ENCODE measurements around the gene NOC2L.
"Not testable (repeated sequence)": the region's sequence is repeated elsewhere in the genome, so short reads cannot be mapped to it uniquely, and the experiment has no call there.

Gene NOC2L

GRCh38 chr1:993379-993995, 34.4 kb upstream of the NOC2L start:
- no peak for DNase-seq

- DNase-seq, result no peak
These were observed 33.3 kb upstream of the NOC2L start for GRCh38 chr1:992362-992761.

GRCh38 chr1:991895-992294, 32.8 kb upstream of the NOC2L start:
- no peak for DNase-seq

- DNase-seq, result not testable (repeated sequence)
These were observed 32.2 kb upstream of the NOC2L start for GRCh38 chr1:991275-991674.

- not testable (repeated sequence) for DNase-seq
These were observed 29.0 kb upstream of the NOC2L start for GRCh38 chr1:988061-988460.

GRCh38 chr1:985126-985525, 26.1 kb upstream of the NOC2L start:
- no peak for DNase-seq

GRCh38 chr1:984476-984814, 25.4 kb upstream of the NOC2L start:
- no peak for DNase-seq

- DNase-seq, result no peak
These were observed 24.9 kb upstream of the NOC2L start for GRCh38 chr1:983798-984475.

- no peak for DNase-seq
These were observed 23.8 kb upstream of the NOC2L start for GRCh38 chr1:982765-983436.

GRCh38 chr1:981955-982558, 23.0 kb upstream of the NOC2L start, which contains the start of gene PERM1:
PERM1 (minus strand) TSS chr1:982093; CDS start chr1:981029, 1,064 bp downstream.
- no peak for DNase-seq

- no peak for DNase-seq
These were observed 22.5 kb upstream of the NOC2L start for GRCh38 chr1:981491-981954.

GRCh38 chr1:980602-981395, 21.7 kb upstream of the NOC2L start:
- DNase-seq, result no peak

GRCh38 chr1:980137-980571, 21.1 kb upstream of the NOC2L start:
- DNase-seq, result no peak

GRCh38 chr1:979744-980072, 20.7 kb upstream of the NOC2L start:
- DNase-seq, result no peak

- no peak for DNase-seq
These were observed 20.0 kb upstream of the NOC2L start for GRCh38 chr1:978835-979743.

GRCh38 chr1:978069-978834, 19.2 kb upstream of the NOC2L start:
- DNase-seq, result peak; percentile 23

GRCh38 chr1:976791-977190, 17.7 kb upstream of the NOC2L start:
- DNase-seq, result not testable (repeated sequence)

GRCh38 chr1:975896-976683, 17.0 kb upstream of the NOC2L start:
- DNase-seq, result peak; percentile 41

- DNase-seq, result no peak
These were observed 16.3 kb upstream of the NOC2L start for GRCh38 chr1:975365-975764.

- no peak for DNase-seq
These were observed 15.8 kb upstream of the NOC2L start for GRCh38 chr1:974687-975328.

All from NCI-H446 treated with DMSO at 0.1 percent for 48 hours (cell line).